HG02938 (cell line): ENCODE data around the gene PSMG3.
A peak's percentile ranks its signal among the peaks of the same experiment; 100 is the strongest.

Source experiments
- ATAC-seq: cut with Tn5 transposase; IDR thresholded peaks from one replicate; pipeline ENCODE4 v1.9.1; 2021; ENCODE audit warnings: mild to moderate bottlenecking, moderate library complexity; ENCODE audit not compliant: unreplicated experiment

Gene PSMG3

DNA sequence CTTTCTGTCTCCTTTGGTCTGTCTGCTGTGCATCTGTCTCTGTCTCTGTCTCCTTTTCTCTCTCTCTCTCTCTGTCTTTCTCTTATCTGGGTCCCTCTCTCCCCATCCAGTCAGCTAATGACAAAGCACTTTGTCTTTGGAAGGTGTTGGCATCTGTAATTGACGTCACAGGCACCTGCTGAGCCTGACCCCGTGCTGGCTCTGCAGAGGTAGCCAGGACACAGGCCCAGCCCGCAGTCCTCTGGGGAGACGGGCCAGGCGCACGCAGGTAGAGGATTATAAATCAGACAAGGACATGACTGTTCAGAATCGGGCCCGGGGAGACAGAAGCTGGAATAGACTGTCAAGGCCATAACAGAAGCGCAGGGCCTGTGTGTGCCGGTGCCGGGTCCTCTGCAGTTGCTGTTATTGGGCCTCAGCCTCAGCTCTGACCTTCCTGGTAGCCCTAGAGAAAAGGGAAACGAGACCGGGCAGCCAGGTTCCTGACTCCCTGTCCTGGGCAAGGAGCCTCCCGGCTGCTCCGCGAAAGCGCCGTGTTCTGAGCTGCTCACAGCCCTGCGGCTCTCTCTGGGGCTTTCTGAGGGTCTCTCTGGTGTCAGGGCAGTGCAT lies 10.7 kb upstream of the PSMG3 start:
- no peak for ATAC-seq

DNA sequence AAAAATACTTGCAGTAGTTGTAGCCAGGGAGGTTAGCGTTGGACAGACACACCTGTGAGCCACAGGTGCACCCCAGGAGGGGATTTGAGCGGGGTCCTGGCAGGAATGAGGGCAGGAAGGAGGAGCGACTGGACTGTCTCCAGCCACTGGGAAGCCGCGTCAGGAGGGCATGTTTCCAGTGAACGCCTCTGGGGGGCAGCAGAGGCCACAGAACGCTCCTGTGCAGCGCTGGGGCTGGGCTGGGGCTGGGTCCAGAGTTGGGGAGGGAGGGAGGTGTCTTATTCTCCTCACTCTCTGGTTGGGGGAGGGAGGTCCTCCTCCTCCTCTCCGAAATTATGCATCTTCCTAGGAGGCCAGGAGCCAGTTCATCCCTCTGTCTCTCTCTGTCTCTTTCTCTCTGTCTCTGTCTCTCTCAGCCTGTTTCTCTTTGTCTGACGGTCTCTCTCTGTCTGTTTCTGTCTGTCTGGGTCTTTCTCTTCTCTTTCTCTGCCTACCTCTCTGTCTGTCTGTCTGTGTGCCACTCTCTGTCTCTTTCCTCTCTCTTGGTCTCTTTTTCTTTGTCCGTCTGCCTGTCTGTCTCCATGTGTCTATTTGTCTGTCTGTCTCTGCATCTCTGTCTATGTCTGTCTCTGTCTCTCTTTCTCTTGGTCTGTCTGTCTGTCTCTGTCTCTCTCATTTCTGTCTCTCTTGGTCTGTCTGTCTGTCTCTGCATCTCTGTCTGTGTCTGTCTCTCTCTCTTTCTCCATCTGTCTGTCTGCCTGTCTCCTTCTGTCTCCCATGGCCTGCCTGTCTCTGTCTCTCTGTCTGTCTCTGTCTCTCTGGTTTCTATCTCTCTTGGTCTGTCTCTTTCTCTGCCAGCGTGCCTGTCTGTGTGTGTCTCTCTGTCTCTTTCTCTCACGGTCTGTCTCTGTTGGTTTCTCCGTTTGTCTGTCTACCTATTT lies 9.9 kb upstream of the PSMG3 start:
- no peak for ATAC-seq

DNA sequence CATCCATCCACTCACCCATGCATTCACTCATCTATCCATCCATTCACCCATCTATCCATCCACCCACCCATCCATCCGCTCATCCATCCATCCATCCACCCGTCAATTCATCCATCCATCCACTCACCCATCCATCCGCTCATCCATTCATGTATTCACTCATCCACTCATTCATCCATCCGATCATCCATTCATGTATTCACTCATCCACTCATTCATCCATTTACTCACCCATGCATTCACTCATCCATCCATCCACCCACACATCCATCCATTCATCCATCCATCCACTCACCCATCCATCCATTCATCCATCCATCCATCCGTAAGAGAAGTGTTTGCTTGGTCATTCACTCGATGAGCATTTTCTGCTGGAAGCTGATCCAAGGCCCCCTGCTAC lies 8.7 kb upstream of the PSMG3 start:
- ATAC-seq = no peak

DNA sequence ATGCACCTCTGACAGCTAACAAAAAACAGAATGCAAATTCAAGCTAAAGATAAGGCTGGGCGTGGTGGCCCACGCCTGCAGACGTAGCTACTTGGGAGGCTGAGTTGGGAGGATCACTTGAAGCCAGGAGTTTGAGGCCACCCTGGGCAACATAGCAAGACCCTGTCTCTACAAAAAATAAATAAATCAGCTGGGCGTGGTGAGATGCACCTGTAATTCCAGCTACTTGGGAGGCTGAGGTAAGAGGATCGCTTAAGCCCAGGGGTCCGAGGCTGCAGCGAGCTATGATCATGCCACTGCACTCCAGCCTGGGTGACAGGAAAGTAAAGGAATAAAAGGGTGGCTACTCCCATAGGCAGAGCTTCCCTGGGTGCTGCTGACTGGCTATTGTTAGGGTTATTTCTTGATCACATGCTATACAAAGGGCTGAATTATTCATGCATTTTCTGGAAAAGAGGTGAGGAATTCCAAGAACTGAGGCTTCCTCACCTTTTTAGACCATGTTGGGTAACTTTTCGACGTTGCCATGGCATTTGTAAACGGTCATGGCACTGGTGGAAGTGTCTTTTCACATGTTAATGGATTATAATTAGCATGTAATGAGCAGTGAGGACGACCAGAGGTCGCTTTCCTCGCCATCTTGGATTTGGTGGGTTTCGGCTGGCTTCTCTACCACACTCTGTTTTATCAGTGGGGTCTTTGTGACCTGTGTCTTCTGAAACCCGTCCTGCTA lies 6.9 kb upstream of the PSMG3 start:
- ATAC-seq = no peak

DNA sequence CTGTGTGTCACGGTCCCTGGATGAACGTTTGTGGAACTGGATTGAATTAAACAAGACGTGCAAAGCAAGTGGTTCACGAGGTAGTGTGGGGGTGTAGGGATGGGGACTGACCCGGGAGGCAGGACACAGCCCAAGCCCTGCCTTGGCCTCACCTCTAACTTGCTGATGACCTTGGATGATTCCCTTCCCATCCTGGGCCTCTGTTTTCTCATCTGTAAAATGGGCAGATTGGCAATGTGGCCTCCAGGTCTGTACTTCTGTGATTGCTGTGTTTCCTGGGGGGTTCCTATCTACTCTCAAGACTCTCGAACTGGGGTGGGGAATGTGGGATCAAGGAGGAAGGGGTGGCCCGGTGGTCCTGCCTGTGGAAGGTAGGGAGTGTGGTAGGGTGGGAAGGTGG lies 6.0 kb upstream of the PSMG3 start:
- no peak for ATAC-seq

DNA sequence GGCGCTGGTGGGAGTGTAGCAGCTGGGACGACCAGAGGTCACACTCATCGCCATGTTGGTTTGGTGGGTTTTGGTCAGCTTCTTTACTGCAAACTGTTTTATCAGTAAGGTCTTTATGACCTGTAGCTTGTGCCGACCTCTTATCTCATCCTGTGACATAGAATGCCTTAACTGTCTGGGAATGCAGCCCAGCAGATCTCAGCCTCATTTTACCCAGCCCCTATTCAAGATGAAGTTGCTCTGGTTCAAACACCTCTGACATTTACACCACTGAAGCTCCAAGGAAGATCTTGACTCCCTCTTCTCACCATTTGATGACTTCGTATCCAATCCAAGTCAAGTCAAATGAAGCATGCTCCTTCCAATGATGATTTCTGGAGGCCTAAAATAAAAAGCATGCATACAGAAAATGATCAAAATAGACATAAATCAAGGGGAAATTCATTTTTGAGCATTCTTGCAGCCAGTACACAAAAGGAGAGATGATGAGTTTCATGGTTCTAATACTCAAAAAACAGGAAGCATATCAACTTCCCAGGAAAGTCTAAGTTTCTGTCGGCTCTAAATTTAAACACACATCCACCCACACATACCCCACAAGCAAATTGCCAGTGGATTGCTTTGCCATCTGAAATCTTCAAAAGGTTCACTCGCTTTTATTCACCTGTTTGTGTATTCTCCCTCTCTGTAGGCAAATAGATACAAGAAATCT lies 2.4 kb upstream of the PSMG3 start:
- no peak for ATAC-seq

DNA sequence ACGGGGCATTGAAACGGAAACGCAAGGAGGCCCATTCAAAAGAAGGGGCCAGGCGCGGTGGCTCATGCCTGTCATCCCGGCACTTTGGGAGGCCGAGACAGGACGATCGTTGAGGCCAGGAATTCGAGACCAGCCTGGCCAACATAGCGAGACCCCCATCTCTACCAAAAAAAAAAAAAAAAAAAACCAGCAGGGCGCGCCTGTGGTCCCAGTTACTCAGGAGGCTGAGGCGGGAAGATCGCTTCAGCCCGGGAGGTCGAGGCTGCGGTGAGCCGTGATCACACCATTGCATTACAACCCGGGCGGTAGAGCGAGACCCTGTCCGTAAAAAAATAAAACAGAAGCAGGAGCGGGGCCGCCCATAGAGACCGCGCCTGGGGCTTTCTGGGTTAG lies 396 bp downstream of the PSMG3 start:
- peak; percentile 21 for ATAC-seq

DNA sequence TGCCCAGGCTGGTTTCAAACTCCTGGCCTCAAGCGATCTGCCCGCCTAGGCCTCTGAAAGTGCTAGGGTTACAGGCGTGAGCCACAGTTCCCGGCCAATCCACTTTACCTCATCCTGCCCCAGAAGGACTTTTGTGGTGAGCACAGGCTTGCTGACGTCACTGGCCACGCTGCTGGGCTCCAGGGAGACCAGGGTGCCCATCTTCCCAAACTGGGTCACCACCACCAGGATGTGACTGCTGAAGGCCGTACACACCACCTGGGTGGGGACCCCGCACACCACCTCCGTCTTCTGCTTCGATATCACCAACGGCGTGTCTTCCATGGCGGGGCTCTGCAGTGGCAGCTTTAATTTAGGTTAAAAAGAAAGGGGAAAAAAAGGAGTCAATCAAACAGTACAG lies 816 bp downstream of the PSMG3 start:
- no peak for ATAC-seq

DNA sequence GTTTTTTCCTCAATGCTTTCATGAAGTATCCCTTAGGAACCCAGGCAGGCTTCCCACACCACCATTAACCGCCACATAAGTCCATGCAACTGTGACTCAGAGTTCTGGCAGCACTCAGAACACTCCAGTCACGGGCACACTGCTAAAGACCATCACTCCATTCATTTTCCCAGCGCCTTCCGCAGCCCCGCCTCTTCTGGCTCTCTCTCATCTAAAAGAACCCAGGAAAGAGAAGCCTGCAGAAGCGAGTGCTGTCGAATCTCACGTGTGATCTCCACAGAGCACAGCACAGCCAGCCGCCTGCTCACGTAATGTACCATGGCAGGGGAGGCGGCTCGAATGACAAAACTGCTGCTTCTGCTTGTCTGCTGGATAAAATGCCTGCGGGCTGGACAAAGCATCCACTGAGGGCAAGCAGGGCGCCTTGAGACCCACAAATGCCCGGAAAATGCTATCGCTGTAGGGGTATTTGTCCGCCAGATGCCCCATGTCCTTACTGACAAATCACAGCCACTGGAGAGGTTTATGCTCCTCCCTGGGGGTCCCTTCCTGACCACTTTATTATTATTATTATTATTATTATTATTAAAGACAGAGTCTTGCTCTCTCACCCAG lies 1.8 kb downstream of the PSMG3 start:
- ATAC-seq = no peak

DNA sequence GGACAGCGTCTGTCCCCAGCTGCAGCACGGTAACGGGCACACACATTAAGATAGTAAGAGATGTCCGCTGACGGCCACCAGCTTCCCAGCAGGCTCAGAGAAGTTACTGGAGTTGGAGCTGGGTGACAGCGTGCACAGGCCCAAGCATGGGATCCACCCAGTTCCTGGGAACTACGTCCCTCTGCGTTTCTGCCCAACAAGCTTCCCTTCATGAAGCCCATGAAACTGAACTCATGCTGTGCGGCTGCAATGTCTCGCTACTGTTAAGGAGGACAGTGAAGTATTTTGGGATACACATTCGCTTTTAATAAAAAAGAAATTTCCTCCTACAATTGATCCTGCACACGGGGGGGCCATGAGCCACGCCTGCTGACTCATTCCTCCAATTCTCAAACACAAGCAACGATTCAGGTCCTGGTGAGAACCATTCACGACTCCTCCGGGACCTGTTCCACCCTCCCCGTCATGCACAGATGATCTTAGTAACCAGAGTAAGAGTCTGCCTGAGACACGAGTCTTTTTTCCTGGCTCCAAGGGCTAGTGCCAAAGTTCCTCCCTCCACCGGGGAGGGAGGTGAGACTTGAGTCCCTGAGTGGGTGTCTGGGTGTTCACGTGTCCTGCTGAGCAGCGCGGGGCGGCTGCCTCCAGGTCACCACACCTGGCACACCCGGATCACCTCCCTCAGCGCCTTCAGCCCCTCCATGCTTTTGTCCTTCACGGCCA lies 2.6 kb downstream of the PSMG3 start:
- no peak for ATAC-seq

DNA sequence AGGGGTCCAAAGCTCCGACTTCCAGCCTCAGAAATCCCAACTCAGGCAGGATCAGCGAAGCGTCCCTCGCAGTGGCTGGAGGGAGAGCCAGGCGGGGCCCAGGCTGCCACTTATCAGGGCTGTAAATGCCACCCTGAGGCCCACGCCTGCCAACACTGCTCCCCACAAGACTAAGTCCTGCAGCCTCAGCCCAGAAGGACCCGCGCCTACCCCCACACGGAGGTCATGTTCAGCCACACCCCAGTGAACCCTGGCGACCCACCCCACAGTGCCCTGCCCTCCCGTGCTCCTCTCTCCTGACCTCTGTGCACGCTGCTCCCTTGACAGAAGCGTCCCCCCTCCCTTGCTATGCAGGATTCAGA lies 3.2 kb downstream of the PSMG3 start:
- no peak for ATAC-seq

DNA sequence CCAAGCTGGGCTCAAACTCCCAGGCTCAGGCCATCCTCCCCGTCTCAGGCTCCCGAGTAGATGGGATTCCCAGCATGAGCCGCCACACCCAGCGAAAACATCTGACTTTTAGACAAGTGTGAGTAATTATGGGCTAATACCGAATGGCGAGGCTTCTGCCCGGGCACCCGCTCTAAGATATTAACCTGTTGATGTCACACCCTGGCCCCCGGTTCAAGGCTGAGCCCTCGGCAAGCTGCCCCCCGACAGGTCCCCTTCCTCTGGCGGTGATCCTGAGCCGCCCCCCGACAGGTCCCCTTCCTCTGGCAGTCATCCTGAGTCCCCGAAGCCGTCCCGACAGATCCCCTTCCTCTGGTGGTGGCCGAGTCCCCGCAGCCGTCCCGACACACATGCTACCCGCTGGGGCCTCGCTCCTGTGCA lies 5.2 kb downstream of the PSMG3 start:
- ATAC-seq = no peak

DNA sequence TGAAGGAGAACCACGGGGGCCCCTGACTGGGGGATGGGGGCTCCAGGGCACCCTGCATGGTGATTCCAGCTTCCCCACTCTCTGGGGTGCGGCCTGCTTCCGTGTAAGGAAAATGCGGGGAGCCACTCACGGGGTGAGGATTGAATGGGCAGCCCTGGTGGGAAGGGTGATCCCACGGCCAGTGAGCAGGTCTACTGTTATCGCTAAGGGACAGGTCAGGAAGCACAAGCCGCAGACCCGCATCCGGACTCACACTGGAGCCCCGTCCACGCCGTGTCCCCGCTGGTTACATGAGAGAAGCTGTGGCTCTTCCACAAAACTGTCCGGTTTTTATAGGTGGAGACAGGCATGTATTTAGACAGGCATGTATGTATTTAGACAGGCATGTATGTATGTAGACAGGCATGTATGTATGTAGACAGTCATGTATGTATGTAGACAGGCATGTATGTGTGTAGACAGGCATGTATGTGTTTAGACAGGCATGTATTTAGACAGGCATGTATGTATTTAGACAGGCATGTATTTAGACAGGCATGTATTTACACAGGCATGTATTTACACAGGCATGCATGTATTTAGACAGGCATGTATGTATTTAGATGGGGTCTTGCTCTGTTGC lies 5.7 kb downstream of the PSMG3 start:
- no peak for ATAC-seq

DNA sequence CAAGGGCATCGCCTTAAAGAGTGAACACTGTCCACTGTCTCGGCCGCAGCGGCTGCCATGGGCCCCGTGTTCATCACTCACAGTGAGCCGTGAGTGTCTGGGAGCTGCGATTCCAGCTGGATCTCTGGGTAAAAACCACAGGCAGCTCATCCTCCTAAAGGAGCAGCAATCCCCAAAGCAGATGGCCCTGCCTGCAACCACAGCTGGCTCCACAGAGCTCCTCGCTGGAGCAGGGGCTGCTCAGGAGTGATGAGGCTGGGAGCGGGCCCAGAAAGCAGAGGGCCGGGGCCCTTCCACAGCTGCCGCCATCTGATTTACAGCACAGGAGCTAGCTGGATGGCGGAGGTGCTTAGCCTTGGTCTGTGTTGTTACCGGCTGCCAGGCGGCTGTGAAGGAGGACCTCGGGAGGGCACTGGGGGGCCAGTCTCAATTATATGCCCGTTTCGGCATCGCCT lies 7.2 kb downstream of the PSMG3 start:
- ATAC-seq = no peak

DNA sequence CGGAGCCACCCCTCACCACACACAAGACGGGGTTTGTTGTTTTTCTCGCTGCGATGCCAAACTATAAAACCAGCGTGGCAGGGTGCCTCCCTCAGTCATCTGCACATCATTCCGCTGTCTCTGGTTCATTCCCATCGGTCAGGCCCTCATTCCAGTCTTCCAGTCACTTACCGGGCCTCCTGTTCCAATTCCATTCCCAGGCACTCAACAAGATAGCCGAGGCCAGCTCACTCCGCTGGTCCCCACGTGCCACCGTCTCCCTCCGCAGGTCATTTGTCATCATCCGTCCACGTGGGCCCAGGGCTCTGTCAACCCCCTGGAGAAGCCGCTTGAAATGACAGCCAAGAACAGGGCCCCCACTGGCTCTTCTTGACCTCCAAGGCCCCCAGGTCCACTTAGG lies 7.7 kb downstream of the PSMG3 start:
- ATAC-seq = no peak

DNA sequence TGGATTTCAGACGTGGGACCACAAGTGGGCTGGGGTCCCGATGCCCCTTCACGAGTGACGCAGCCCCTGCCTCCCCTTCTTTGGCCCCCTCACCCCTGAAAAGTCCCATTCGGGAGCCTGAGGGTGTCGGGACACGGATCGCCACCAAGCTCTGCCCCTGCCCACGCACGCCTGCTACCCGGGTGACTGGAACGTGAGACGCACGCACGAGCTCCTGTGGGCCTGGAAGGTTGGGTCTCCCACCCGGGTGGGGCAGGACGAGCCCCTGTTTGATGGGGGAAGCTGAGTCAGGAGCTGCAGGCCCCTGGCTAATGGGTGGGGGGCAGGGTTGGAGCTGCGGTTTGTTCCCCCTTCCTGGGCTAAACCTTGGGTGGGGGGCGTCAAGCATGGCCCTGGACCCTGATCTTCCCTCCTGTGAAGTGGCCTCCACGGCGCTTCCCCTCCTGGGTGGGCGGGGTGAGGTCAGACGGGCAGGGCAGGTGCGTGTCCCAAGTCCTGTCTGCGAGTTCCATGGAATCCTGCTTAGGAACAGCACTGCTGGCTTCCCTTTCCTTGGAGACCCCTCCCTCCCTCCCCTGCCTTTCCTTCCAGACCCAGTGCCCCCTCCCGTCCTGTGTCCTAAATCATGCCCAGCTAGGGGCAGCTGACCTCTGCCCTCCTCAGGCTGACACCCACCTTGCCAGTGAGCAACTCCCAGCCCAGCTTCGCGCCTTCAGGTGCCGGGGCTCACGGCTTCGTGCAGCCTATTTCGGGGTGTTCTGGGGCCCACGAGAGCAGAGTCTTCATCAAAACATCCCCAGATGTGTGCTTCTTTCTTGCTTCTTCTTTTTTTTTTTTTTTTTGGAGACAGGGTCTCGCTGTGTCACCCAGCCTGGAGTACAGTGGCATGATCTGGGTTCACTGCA lies 8.5 kb downstream of the PSMG3 start:
- ATAC-seq = no peak

DNA sequence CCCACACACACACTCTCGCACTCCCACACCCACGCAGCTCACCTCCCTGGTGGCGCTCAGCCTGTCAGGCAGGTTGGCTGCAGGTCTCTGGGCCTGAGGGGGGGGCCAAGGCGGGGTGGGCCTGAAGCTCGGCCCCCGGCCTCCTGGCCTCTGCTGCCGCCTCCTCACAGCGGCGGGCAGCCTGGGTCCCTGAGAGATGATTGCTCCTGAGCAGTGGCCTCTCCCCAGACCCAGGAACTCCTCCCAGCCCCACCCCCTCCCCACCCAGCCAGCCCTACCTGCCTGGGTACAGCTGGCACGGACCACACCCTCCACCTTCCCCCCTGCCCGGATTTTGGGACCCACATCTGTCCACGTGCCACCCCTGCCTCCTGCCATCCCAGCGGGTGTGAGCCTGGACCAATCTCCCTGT lies 9.2 kb downstream of the PSMG3 start:
- ATAC-seq = no peak
